Chondrocyte (in vitro differentiated cells): ENCODE measurements around the gene SEPTIN12. TPM values are rescaled to one million over a fixed set of nuclear protein-coding genes. Genes with fewer than 3 reads are reported as not detected.

Experiments used
- DNase-seq: peaks from one replicate; pipeline ENCODE4 v3.0.0; 2021; ENCODE audit warnings: mixed read lengths, low spot score
- H3K27ac Mint-ChIP-seq: one replicate; pipeline ENCODE4 v1.8.0; 2021; ENCODE audit warnings: mild to moderate bottlenecking, moderate library complexity, mixed read lengths; ENCODE audit not compliant: unreplicated experiment
- H3K27me3 Mint-ChIP-seq: 2 replicates; pipeline ENCODE4 v1.8.0; 2021; ENCODE audit warnings: low read depth, mixed read lengths
- H3K36me3 Mint-ChIP-seq: 2 replicates; pipeline ENCODE4 v1.8.0; 2021; ENCODE audit warnings: low read depth, mixed read lengths
- H3K4me1 Mint-ChIP-seq: 2 replicates; pipeline ENCODE4 v1.8.0; 2021; ENCODE audit warnings: low read depth, mild to moderate bottlenecking, mixed read lengths
- H3K4me3 Mint-ChIP-seq: one replicate; pipeline ENCODE4 v1.8.0; 2021; ENCODE audit warnings: mild to moderate bottlenecking, moderate library complexity, mixed read lengths; ENCODE audit not compliant: unreplicated experiment
- H3K9me3 Mint-ChIP-seq: 2 replicates; pipeline ENCODE4 v1.8.0; 2021; ENCODE audit warnings: low read depth, mixed read lengths
- CTCF ChIP-seq: fragments of 200-600 bp; sonication (generic); IDR thresholded peaks from 2 replicates; pipeline ENCODE4 v1.5.0; 2021; ENCODE audit warnings: antibody characterized with exemption, mild to moderate bottlenecking, moderate library complexity
- total RNA-seq: library from RNA; stranded (reverse); gene quantifications from 3 replicates; pipeline ENCODE4 v1.2.1, GENCODE V29; 2021

SEPTIN12 gene
- total RNA-seq, 1 donor from 2014 or later = not detected

- Mint-ChIP-seq H3K9me3 (no peaks in the 10 kb centered on the region), H3K4me3 (no peak overlapping the region), H3K27ac (no peak overlapping the region), H3K27me3 (no peaks in the 10 kb centered on the region), H3K36me3 (peaks cover 33% of the 10 kb centered on the region), H3K4me1 (no peaks in the 10 kb centered on the region)
- DNase-seq = no peak
- TF ChIP-seq CTCF = no peak
These were observed 42.3 kb upstream of the SEPTIN12 start for GRCh38 chr16:4830408-4830807.

- H3K27me3 Mint-ChIP-seq = no peaks in the 10 kb centered on the region
- peaks cover 41% of the 10 kb centered on the region for H3K36me3 Mint-ChIP-seq
- no peaks in the 10 kb centered on the region for H3K4me1 Mint-ChIP-seq
- no peak for DNase-seq
- TF ChIP-seq CTCF = no peak
- H3K27ac Mint-ChIP-seq = no peak overlapping the region
- no peaks in the 10 kb centered on the region for H3K9me3 Mint-ChIP-seq
- no peak overlapping the region for H3K4me3 Mint-ChIP-seq
These were observed 40.6 kb upstream of the SEPTIN12 start for GRCh38 chr16:4828567-4829321.

- no peak overlapping the region for H3K4me3 Mint-ChIP-seq
- peaks cover 40% of the 10 kb centered on the region for H3K36me3 Mint-ChIP-seq
- H3K27ac Mint-ChIP-seq = no peak overlapping the region
- H3K27me3 Mint-ChIP-seq = no peaks in the 10 kb centered on the region
- no peaks in the 10 kb centered on the region for H3K4me1 Mint-ChIP-seq
- H3K9me3 Mint-ChIP-seq = no peaks in the 10 kb centered on the region
- DNase-seq = no peak
- no peak for TF ChIP-seq CTCF
These were observed 38.8 kb upstream of the SEPTIN12 start for GRCh38 chr16:4826980-4827379.

- Mint-ChIP-seq H3K36me3 (peaks cover 44% of the 10 kb centered on the region), H3K4me3 (no peak overlapping the region), H3K27me3 (no peaks in the 10 kb centered on the region), H3K4me1 (no peaks in the 10 kb centered on the region), H3K9me3 (no peaks in the 10 kb centered on the region), H3K27ac (no peak overlapping the region)
- DNase-seq = no peak
- TF ChIP-seq CTCF = no peak
These were observed 38.4 kb upstream of the SEPTIN12 start for GRCh38 chr16:4826526-4826925.

- no peaks in the 10 kb centered on the region for H3K27me3 Mint-ChIP-seq
- no peak for DNase-seq
- H3K4me3 Mint-ChIP-seq = no peak overlapping the region
- no peaks in the 10 kb centered on the region for H3K9me3 Mint-ChIP-seq
- H3K27ac Mint-ChIP-seq = no peak overlapping the region
- H3K36me3 Mint-ChIP-seq = peaks cover 38% of the 10 kb centered on the region
- no peaks in the 10 kb centered on the region for H3K4me1 Mint-ChIP-seq
- TF ChIP-seq CTCF = no peak
These were observed 37.1 kb upstream of the SEPTIN12 start for GRCh38 chr16:4825196-4825595.
